CD4-positive, alpha-beta T cell treated with Interleukin-15 for 4 hours (primary cell): ENCODE results near the gene SRL.
"Not testable (repeated sequence)": the region's sequence is repeated elsewhere in the genome, so short reads cannot be mapped to it uniquely, and the experiment has no call there.

ENCODE experiments used
- DNase-seq: peaks from one replicate; pipeline ENCODE4 v3.0.0-alpha.2; 2020; ENCODE audit warnings: low spot score

SRL gene

DNA sequence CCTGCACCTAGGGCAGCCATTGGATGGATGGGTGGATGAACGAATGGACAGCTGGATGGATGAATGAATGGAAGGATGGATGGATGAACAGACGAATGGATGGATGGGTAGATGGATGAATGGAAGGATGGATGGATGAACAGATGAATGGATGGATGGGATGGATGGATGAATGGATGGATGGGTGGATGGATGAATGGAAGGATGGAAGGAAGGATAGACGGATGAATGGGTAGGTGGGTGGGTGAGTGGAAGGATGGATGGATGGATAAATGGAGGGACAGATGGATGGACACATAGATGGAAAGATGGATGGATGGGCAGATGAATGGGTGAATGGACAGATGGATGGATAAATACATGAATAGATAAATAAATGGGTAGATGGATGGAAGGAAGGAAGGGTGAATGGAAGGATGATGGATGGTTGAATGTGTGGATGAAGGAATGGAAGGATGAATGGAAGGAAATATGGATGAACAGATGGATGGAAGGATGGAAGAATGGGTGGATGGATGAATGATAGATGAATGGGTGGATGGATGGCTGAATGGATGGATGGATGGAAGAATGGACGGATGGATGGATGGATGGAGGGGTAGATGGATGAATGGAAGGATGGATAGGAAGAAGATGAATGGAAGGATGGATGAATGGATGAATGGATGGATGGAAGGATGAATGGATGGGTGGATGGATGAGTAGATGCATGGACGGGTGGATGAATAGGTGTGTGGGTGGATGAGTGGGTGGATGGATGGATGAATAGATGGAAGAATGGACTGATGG, 15.4 kb downstream of the SRL start:
- DNase-seq: no peak

DNA sequence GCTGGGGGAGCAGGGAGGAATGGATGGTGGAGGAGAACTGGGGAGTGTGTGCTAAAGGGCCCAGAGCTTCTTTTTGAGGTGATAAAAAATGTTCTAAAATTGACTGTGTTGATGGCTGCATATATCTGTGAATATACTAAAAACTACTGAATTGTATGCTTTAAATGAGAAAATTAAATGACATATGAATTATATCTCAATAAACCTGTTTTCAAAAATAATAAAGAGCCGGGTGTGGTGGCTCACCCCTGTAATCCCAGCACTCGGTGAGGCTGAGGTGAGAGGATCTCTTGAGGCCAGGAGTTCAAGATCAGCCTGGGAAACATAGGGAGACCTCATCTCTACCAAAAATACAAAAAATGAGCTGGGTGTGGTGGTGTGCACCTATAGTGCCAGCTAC, 16.8 kb downstream of the SRL start:
- no peak for DNase-seq

DNA sequence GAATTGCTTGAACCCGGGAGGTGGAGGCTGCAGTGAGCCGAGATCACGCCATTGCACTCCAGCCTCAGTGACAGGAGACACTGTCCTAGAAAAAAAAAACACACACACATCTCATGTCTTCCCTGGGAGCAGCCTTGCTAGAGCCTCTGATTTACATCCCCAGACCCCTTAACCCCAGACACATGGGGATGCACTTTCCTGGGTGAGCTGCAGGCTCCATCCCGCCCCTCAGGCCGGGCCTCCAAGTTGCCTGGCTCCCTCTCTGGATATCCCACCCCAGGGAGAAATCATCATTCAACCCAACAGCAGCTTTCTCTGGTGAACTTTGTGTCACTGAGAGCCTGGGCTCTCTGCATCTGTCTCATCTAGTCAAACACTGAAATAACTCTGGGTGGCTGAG, 21.5 kb downstream of the SRL start:
- no peak for DNase-seq

DNA sequence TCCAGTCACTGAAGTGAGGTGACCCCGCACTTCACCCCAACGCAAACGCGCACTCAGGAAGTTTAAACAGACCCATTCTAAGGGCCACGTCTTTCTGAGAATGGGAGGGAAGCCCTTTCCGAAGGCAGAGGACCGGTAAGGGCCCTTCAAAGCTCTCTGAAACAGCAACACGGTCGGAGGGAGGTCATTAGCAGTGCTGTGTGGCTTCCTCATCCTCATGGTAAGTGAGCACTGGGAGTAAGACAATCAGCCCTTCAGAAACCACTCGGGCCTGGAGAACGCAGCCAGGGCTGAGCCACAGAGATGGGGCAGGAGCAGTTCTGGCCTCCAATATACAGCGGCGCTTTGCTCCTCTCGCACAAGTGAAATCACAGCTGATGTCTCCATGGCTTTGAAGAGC, 23.7 kb downstream of the SRL start:
- DNase-seq: no peak

- no peak for DNase-seq
Observed at GRCh38 chr16:4217204-4218131, 24.4 kb downstream of the SRL start.

- DNase-seq: no peak
Observed at GRCh38 chr16:4216596-4216995, 25.3 kb downstream of the SRL start.

DNA sequence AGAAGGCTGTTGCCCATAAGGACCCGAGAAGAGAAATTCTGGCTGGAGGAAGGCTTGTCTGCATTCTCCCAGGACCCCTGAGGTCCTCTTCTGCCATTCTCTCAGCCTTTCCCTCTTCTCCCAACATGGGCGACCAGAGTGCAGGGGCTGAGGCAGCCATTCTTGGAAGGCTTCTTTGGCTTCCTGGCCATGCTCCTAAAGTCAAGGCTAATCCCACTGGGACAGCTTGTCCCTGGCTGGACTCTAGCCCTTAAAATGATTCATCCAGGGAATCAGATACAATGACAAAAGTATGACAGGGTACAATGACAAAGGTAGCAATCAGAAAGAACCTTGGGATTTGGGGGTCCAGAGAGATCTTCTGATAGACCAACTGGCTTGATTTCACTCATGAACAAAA, 26.8 kb downstream of the SRL start:
- no peak for DNase-seq

- DNase-seq: no peak
Observed at GRCh38 chr16:4214215-4214621, 27.7 kb downstream of the SRL start.

- no peak for DNase-seq
Observed at GRCh38 chr16:4213737-4214136, 28.1 kb downstream of the SRL start.

- no peak for DNase-seq
Observed at GRCh38 chr16:4212934-4213296, 29.0 kb downstream of the SRL start.

- no peak for DNase-seq
Observed at GRCh38 chr16:4212211-4212933, 29.5 kb downstream of the SRL start.

GRCh38 chr16:4211445-4212210, 30.3 kb downstream of the SRL start:
- not testable (repeated sequence) for DNase-seq

DNA sequence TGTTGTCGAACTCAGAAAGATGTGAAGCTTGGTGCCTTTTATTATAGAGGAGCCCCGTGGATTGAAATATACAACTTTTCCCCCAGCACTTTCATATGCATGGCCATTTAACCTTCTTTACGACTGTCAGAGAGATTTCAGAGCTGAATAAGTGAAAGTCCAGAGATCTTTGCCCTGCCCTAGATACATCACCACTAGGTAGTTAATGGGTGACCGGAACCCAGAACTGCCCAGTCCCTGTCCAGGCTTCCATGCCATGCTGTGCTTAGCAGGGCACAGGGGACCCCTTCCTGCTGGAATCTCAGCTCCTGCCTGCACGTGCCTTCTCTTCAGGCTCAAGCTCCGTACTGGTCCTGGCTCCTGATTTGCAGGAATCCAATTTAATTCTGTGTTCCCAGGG, 32.2 kb downstream of the SRL start:
- no peak for DNase-seq

DNA sequence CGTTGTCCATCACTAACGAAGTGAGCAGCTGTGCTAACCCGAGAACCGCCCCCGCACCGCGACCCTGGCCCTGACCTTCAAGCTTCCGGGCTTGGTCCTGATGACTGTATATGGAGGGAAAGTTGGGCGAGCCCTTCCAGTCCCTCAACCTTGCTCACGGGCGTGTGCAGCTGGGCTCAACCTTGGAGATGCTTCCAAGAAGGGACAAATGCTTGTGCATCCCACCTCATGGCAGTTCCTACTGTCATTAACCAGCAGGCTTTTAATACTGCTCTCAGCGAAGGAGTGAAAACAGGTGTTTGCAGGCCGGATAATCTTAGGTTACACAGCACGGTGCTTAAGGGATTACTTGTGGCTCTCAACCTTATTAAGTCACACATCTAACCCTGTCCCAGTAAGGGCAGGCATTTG, 33.5 kb downstream of the SRL start:
- DNase-seq: no peak

DNA sequence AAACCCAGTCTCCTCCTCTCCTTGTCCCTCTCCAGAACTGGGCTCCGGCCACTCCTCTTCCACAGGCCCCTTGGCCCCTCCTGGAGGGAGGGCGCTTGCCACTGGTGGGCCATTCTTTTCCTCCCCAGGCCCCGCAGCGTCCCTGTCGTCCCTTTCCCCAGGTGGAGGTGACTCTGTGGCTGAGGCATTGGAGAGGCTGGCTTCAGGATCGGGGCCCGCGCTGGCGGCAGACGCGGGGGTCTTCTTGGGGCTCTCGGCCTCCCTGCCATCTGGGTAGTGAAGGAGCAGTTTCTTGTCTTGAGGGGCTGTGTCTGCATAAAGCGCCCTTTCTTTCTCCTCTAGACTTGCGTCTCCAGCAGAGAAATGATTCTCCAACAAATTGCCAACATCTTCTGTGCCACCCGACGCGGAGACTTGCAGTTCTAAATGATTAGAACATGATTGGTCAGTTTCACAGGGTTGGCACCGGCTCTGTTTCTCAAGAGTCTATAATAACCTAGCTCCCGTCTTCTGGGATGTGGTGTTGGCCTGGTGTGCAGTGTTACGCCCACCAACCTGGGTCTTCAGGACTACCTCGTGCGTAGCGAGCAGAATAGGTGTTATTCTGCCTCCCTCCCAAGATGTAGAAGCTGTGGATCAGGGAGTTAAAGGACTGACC, 34.1 kb downstream of the SRL start:
- DNase-seq: no peak

DNA sequence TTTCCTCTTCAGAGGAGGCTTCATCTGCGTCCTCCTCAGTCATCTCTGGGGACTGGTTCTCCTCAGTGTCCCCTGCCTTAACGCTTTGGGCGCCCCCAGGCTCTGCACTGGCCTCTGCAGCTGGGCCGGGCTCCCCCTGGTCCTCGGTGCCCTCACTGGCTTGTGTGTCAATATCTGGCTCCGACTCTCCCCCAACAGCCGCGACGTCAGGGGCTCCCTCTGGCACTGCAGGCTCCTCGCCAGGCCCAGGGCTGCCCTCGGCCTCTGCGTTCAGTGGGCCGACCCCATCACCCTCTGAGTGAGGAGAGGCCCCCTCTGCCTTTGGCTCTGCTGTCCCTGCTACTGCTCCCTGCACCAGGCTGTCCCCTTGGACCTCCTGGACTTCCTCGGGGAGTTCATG, 34.7 kb downstream of the SRL start:
- no peak for DNase-seq

- no peak for DNase-seq
Observed at GRCh38 chr16:4206680-4207079, 35.2 kb downstream of the SRL start.

GRCh38 chr16:4205971-4206370, 35.9 kb downstream of the SRL start:
- no peak for DNase-seq

- DNase-seq: no peak
Observed at GRCh38 chr16:4204521-4204920, 37.4 kb downstream of the SRL start.

GRCh38 chr16:4203748-4204147, 38.1 kb downstream of the SRL start:
- no peak for DNase-seq

- DNase-seq: no peak
Observed at GRCh38 chr16:4202615-4203345, 39.1 kb downstream of the SRL start.
